Measurements from ENCODE around the gene ETV3. TPM values are rescaled to one million over a fixed set of nuclear protein-coding genes. Genes with fewer than 3 reads are reported as not detected.

Gene ETV3
- total RNA-seq, 5 donors from 2014 or later (not counting 1 experiment from before 2014, with no cell fraction given) = 30.6 to 86.3 (median 33.4) TPM

DNA sequence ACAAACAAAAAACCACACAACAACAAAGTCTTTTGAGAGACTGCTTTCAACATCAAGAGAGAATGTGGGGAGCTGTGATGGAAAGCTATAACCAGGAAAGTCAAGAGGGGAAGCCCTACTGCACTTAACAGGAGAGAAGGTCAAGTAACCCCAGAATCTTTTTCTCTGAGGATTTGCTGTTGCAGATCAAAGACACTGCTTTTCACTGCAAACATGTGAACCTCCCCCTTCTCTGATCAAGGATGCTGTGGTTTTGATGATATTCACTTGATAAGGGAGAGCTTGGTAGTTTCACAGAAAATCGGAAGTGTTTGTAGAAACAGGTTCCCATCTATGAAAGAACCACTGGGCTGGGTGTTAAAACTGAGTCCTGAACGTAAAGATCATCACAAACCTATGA lies 4.8 kb downstream of the ETV3 start:
- H3K27ac ChIP-seq (ENCODE audit: low read length) = peak overlapping the region; percentile 32
- CTCF ChIA-PET = interaction anchor here (0.6 to 3.8 kb wide), 4 partner anchors 17 to 43 kb away, joined by 3 to 19 read pairs (median 7); no protein-coding TSS in a partner anchor
- peaks cover 55% of the 10 kb centered on the region for H3K36me3 Mint-ChIP-seq
- H3K27ac Mint-ChIP-seq = peak overlapping the region; percentile 73 to 83
- H3K9me3 ChIP-seq = no peaks in the 10 kb centered on the region
- no peaks in the 10 kb centered on the region for H3K27me3 Mint-ChIP-seq
- peaks cover 14 to 57% of the 10 kb centered on the region in 2 donors for H3K36me3 ChIP-seq (ENCODE audit: control insufficient read depth in 2 of 2, extremely low read depth in 1 of 2, insufficient read depth in 1 of 2, low read length in 1 of 2)
- peaks cover 49 to 54% of the 10 kb centered on the region in 2 experiments for H3K4me1 ChIP-seq (ENCODE audit: control insufficient read depth in 1 of 2, extremely low read depth in 1 of 2, insufficient read depth in 2 of 2, low read length in 2 of 2)
- no CpG with 5 or more reads among the region's 2 CpGs for WGBS (ENCODE audit: insufficient coverage)
- ATAC-seq (replicated peaks in 1 of 4) = peak; percentile 42 to 52 (median 50)
- POLR2A ChIA-PET = interaction anchor here in 1 of 2 donors (0.6 kb wide), 1 partner anchor 138 kb away, joined by 3 read pairs; no protein-coding TSS in a partner anchor
- peak in 10 of 35 experiments; percentile 9 to 73 (median 26) for DNase-seq
- no peak overlapping the region for H3K4me3 ChIP-seq (ENCODE audit: control insufficient read depth in 1 of 2, extremely low read depth in 1 of 2, low read length in 1 of 2)
- peaks cover 67 to 73% (median 69%) of the 10 kb centered on the region in 3 donors for H3K4me1 Mint-ChIP-seq
- H3K4me3 Mint-ChIP-seq = peak overlapping the region in 2 of 3 donors; percentile 47 to 58
- H3K9me3 Mint-ChIP-seq = no peaks in the 10 kb centered on the region
- no peaks in the 10 kb centered on the region for H3K27me3 ChIP-seq (replicated peaks in 1 of 2; ENCODE audit: control insufficient read depth in 2 of 2, extremely low read depth in 1 of 2, insufficient read depth in 2 of 2, low read length in 1 of 2)

GRCh38 chr1:157132616-157133167 lies 5.5 kb downstream of the ETV3 start:
- H3K4me3 Mint-ChIP-seq = peak overlapping the region in 1 of 3 donors; percentile 58
- peak overlapping the region; percentile 56 to 68 for H3K27ac Mint-ChIP-seq
- ChIA-PET CTCF (interaction anchor here (0.7 to 3.8 kb wide), 3 partner anchors 24 to 233 kb away, joined by 4 to 19 read pairs (median 11); no protein-coding TSS in a partner anchor), POLR2A (no interaction called here)
- H3K4me1 ChIP-seq (ENCODE audit: control insufficient read depth in 1 of 2, extremely low read depth in 1 of 2, insufficient read depth in 2 of 2, low read length in 2 of 2) = peaks cover 47 to 57% of the 10 kb centered on the region in 2 experiments
- H3K36me3 ChIP-seq (ENCODE audit: control insufficient read depth in 2 of 2, extremely low read depth in 1 of 2, insufficient read depth in 1 of 2, low read length in 1 of 2) = peaks cover 14 to 65% of the 10 kb centered on the region in 2 donors
- H3K9me3 Mint-ChIP-seq = no peaks in the 10 kb centered on the region
- H3K36me3 Mint-ChIP-seq = peaks cover 62% of the 10 kb centered on the region
- no CpG with 5 or more reads among the region's 2 CpGs for WGBS (ENCODE audit: insufficient coverage)
- no peak overlapping the region for H3K4me3 ChIP-seq (ENCODE audit: control insufficient read depth in 1 of 2, extremely low read depth in 1 of 2, low read length in 1 of 2)
- no peaks in the 10 kb centered on the region for H3K27me3 ChIP-seq (replicated peaks in 1 of 2; ENCODE audit: control insufficient read depth in 2 of 2, extremely low read depth in 1 of 2, insufficient read depth in 2 of 2, low read length in 1 of 2)
- peaks cover 66 to 77% (median 72%) of the 10 kb centered on the region in 3 donors for H3K4me1 Mint-ChIP-seq
- no peaks in the 10 kb centered on the region for H3K27me3 Mint-ChIP-seq
- no peaks in the 10 kb centered on the region for H3K9me3 ChIP-seq
- no peak for DNase-seq
- peak overlapping the region; percentile 32 for H3K27ac ChIP-seq (ENCODE audit: low read length)
- ATAC-seq (replicated peaks in 1 of 4) = no peak

- whole genome bisulfite sequencing (ENCODE audit: insufficient coverage) = 100% methylated on average over 4 of the region's 5 CpGs
- Mint-ChIP-seq H3K36me3 (peaks cover 63% of the 10 kb centered on the region), H3K4me3 (peak overlapping the region in 2 of 3 donors; percentile 24 to 58), H3K27ac (peak overlapping the region; percentile 55 to 68), H3K4me1 (peaks cover 60 to 72% (median 67%) of the 10 kb centered on the region in 3 donors), H3K9me3 (no peaks in the 10 kb centered on the region), H3K27me3 (no peaks in the 10 kb centered on the region)
- Histone ChIP-seq H3K27ac (ENCODE audit: low read length) (peak overlapping the region; percentile 1), H3K4me3 (ENCODE audit: control insufficient read depth in 1 of 2, extremely low read depth in 1 of 2, low read length in 1 of 2) (no peak overlapping the region), H3K4me1 (ENCODE audit: control insufficient read depth in 1 of 2, extremely low read depth in 1 of 2, insufficient read depth in 2 of 2, low read length in 2 of 2) (peaks cover 41 to 54% of the 10 kb centered on the region in 2 experiments), H3K36me3 (ENCODE audit: control insufficient read depth in 2 of 2, extremely low read depth in 1 of 2, insufficient read depth in 1 of 2, low read length in 1 of 2) (peaks cover 14 to 70% of the 10 kb centered on the region in 2 donors), H3K27me3 (replicated peaks in 1 of 2; ENCODE audit: control insufficient read depth in 2 of 2, extremely low read depth in 1 of 2, insufficient read depth in 2 of 2, low read length in 1 of 2) (no peaks in the 10 kb centered on the region), H3K9me3 (no peaks in the 10 kb centered on the region)
- ATAC-seq (replicated peaks in 1 of 4) (no peak), DNase-seq (no peak)
- ChIA-PET CTCF (no interaction called here), POLR2A (no interaction called here)
These were observed 6.1 kb downstream of the ETV3 start for GRCh38 chr1:157132111-157132510.

- DNase-seq (no peak), ATAC-seq (replicated peaks in 1 of 4) (no peak)
- Mint-ChIP-seq H3K36me3 (peaks cover 62% of the 10 kb centered on the region), H3K4me1 (peaks cover 52 to 66% (median 58%) of the 10 kb centered on the region in 3 donors), H3K27me3 (no peaks in the 10 kb centered on the region), H3K9me3 (no peaks in the 10 kb centered on the region), H3K4me3 (no peak overlapping the region), H3K27ac (peak overlapping the region in 1 of 2 donors; percentile 55)
- WGBS (ENCODE audit: insufficient coverage) = no CpG with 5 or more reads among the region's 4 CpGs
- Histone ChIP-seq H3K27me3 (replicated peaks in 1 of 2; ENCODE audit: control insufficient read depth in 2 of 2, extremely low read depth in 1 of 2, insufficient read depth in 2 of 2, low read length in 1 of 2) (no peaks in the 10 kb centered on the region), H3K4me1 (ENCODE audit: control insufficient read depth in 1 of 2, extremely low read depth in 1 of 2, insufficient read depth in 2 of 2, low read length in 2 of 2) (peaks cover 37 to 50% of the 10 kb centered on the region in 2 experiments), H3K27ac (ENCODE audit: low read length) (no peak overlapping the region), H3K9me3 (no peaks in the 10 kb centered on the region), H3K36me3 (ENCODE audit: control insufficient read depth in 2 of 2, extremely low read depth in 1 of 2, insufficient read depth in 1 of 2, low read length in 1 of 2) (peaks cover 14 to 78% of the 10 kb centered on the region in 2 donors), H3K4me3 (ENCODE audit: control insufficient read depth in 1 of 2, extremely low read depth in 1 of 2, low read length in 1 of 2) (no peak overlapping the region)
- ChIA-PET POLR2A (no interaction called here), CTCF (interaction anchor here in 1 of 2 donors (0.6 kb wide), 1 partner anchor 11 kb away, joined by 5 read pairs; no protein-coding TSS in a partner anchor)
These were observed 6.9 kb downstream of the ETV3 start for GRCh38 chr1:157131281-157131680.

DNA sequence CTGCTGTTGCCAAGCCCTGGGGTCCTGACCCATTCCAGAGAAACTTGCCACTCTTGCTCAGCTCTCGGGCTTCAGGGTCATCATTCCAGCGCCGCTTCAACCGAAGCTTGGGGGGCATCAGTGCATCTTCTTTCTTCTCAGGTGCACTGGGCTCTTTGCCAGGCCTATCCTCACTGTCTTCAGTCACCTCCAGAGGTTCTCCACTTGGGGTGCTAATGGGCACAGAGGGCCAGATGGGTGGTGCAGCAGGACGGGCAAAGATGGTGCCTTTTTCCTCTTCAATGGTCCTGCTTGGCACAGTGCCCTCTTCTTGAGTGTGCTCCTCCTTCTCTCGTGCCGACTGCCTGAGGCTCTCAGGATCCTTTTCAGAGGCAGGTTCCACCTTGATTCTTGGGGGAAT lies 13.3 kb downstream of the ETV3 start:
- peaks cover 53% of the 10 kb centered on the region for H3K36me3 Mint-ChIP-seq
- H3K36me3 ChIP-seq (ENCODE audit: control insufficient read depth in 2 of 2, extremely low read depth in 1 of 2, insufficient read depth in 1 of 2, low read length in 1 of 2) = peaks cover 4 to 67% of the 10 kb centered on the region in 2 donors
- POLR2A ChIA-PET = interaction anchor here in 1 of 2 donors (0.6 kb wide), 1 partner anchor 99 kb away, joined by 7 read pairs; no protein-coding TSS in a partner anchor
- H3K4me1 ChIP-seq (ENCODE audit: control insufficient read depth in 1 of 2, extremely low read depth in 1 of 2, insufficient read depth in 2 of 2, low read length in 2 of 2) = peaks cover 4 to 9% of the 10 kb centered on the region in 2 experiments
- 95% methylated on average over 7 of the region's 7 CpGs for WGBS (ENCODE audit: insufficient coverage)
- no peaks in the 10 kb centered on the region for H3K27me3 ChIP-seq (replicated peaks in 1 of 2; ENCODE audit: control insufficient read depth in 2 of 2, extremely low read depth in 1 of 2, insufficient read depth in 2 of 2, low read length in 1 of 2)
- no peaks in the 10 kb centered on the region for H3K9me3 Mint-ChIP-seq
- CTCF ChIA-PET = interaction anchor here (0.5 to 1.4 kb wide), 2 partner anchors 35 to 232 kb away, joined by 3 to 4 read pairs; no protein-coding TSS in a partner anchor
- no peak overlapping the region for H3K4me3 Mint-ChIP-seq
- no peaks in the 10 kb centered on the region for H3K9me3 ChIP-seq
- H3K27ac Mint-ChIP-seq = no peak overlapping the region
- ATAC-seq (replicated peaks in 1 of 4) = peak in 1 of 4 experiments; percentile 36
- H3K4me3 ChIP-seq (ENCODE audit: control insufficient read depth in 1 of 2, extremely low read depth in 1 of 2, low read length in 1 of 2) = no peak overlapping the region
- DNase-seq = no peak
- H3K4me1 Mint-ChIP-seq = peaks cover 33 to 49% (median 44%) of the 10 kb centered on the region in 3 donors
- H3K27me3 Mint-ChIP-seq = no peaks in the 10 kb centered on the region
- H3K27ac ChIP-seq (ENCODE audit: low read length) = no peak overlapping the region

- Mint-ChIP-seq H3K36me3 (peaks cover 21% of the 10 kb centered on the region), H3K4me1 (peaks cover 27 to 33% (median 31%) of the 10 kb centered on the region in 3 donors), H3K9me3 (no peaks in the 10 kb centered on the region), H3K27me3 (peaks cover 0 to 3% of the 10 kb centered on the region in 2 donors), H3K27ac (no peak overlapping the region), H3K4me3 (no peak overlapping the region)
- no peaks in the 10 kb centered on the region for H3K9me3 ChIP-seq
- ChIA-PET POLR2A (no interaction called here), CTCF (no interaction called here)
- peaks cover 0 to 3% of the 10 kb centered on the region in 2 experiments for H3K27me3 ChIP-seq (replicated peaks in 1 of 2; ENCODE audit: control insufficient read depth in 2 of 2, extremely low read depth in 1 of 2, insufficient read depth in 2 of 2, low read length in 1 of 2)
- H3K4me3 ChIP-seq (ENCODE audit: control insufficient read depth in 1 of 2, extremely low read depth in 1 of 2, low read length in 1 of 2) = no peak overlapping the region
- H3K36me3 ChIP-seq (ENCODE audit: control insufficient read depth in 2 of 2, extremely low read depth in 1 of 2, insufficient read depth in 1 of 2, low read length in 1 of 2) = peaks cover 4 to 21% of the 10 kb centered on the region in 2 donors
- H3K27ac ChIP-seq (ENCODE audit: low read length) = no peak overlapping the region
- DNase-seq = no peak
- no peak for ATAC-seq (replicated peaks in 1 of 4)
- H3K4me1 ChIP-seq (ENCODE audit: control insufficient read depth in 1 of 2, extremely low read depth in 1 of 2, insufficient read depth in 2 of 2, low read length in 2 of 2) = peaks cover 9 to 10% of the 10 kb centered on the region in 2 experiments
- 100% methylated on average over 1 of the region's 2 CpGs for WGBS (ENCODE audit: insufficient coverage)
These were observed 18.7 kb downstream of the ETV3 start for GRCh38 chr1:157119448-157119847.
